Mucosa of rectum (tissue), 2 donors: ENCODE data around the gene TPP1.

ENCODE experiments used
- H3K27ac ChIP-seq, 2 donors: one replicate each; pipeline ENCODE4 v1.7.0; 2013; ENCODE audit warnings: inconsistent platforms in 2 of 2, low read depth in 2 of 2, low read length in 2 of 2
- H3K27me3 ChIP-seq, 2 donors: one replicate each; pipeline ENCODE4 v1.7.0; 2013; ENCODE audit warnings: low read length in 2 of 2; ENCODE audit not compliant: control insufficient read depth in 2 of 2, insufficient read depth in 2 of 2
- H3K36me3 ChIP-seq, 2 donors: one replicate each; pipeline ENCODE4 v1.7.0; 2013; ENCODE audit warnings: low read length in 2 of 2; ENCODE audit not compliant: control insufficient read depth in 2 of 2, insufficient read depth in 2 of 2
- H3K4me1 ChIP-seq, 2 donors: one replicate each; pipeline ENCODE4 v1.7.0; 2013; ENCODE audit warnings: low read length in 2 of 2, mild to moderate bottlenecking in 1 of 2; ENCODE audit not compliant: control insufficient read depth in 2 of 2, insufficient read depth in 2 of 2
- H3K4me3 ChIP-seq, 2 donors: one replicate each; pipeline ENCODE4 v1.7.0; 2013; ENCODE audit warnings: low read length in 2 of 2
- H3K9ac ChIP-seq, 2 donors: one replicate each; pipeline ENCODE4 v1.7.0; 2013; ENCODE audit warnings: low read length in 2 of 2, low read depth in 1 of 2, mild to moderate bottlenecking in 1 of 2
- H3K9me3 ChIP-seq, 2 donors: one replicate each; pipeline ENCODE4 v1.7.0; 2013; ENCODE audit warnings: low read length in 2 of 2; ENCODE audit not compliant: control insufficient read depth in 2 of 2
- donor health status: healthy.
- donor health status: Normal muscosa, but diverticular disease.

TPP1 gene

DNA sequence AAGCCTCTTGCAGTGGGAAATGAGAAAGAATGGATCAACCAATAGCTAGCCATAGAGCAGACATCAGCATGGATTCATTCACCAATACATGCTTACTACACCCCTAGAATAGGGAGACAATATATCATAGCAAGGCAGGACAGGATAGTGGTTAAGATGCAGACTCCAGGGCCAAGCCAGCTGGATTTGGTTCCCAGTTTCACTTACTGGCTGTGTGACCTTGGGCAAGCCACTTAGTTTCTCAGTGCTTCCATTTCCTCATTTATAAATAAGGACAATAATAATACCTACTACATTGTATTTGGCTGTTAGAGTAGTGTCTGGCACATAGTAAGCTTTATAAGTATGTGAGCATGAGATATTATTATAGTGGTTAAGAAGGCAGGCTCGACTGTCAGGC is 29.3 kb upstream of the TPP1 start:
- Histone ChIP-seq H3K9me3 (no peaks in the 10 kb centered on the region), H3K27ac (no peak overlapping the region), H3K27me3 (peaks cover 0 to 4% of the 10 kb centered on the region in 2 donors), H3K4me3 (no peak overlapping the region), H3K36me3 (no peaks in the 10 kb centered on the region), H3K4me1 (peaks cover 20 to 22% of the 10 kb centered on the region in 2 donors), H3K9ac (no peak overlapping the region)

DNA sequence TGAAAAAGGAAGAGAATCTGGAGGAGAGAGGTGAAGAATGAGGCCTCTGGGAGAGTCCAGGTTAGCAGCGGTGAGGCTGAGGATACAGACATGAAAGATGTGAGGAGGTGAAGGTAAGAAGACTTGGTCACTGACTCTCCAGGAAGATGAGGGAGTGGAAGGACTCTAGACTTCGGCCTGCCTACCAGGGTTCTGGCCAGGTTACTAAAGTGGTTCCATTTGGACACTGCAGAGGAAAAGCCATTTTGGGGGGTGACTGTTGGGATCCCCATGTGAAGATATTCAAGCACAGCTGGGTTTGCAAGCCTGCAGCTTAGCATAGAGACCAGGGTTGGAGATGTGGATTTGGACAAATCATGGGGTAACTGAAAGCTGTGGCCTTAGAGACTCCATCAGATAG is 28.6 kb upstream of the TPP1 start:
- Histone ChIP-seq H3K36me3 (no peaks in the 10 kb centered on the region), H3K27ac (peak overlapping the region; percentile 59 to 78), H3K4me3 (no peak overlapping the region), H3K9ac (no peak overlapping the region), H3K4me1 (peaks cover 20 to 22% of the 10 kb centered on the region in 2 donors), H3K9me3 (no peaks in the 10 kb centered on the region), H3K27me3 (peaks cover 0 to 4% of the 10 kb centered on the region in 2 donors)

DNA sequence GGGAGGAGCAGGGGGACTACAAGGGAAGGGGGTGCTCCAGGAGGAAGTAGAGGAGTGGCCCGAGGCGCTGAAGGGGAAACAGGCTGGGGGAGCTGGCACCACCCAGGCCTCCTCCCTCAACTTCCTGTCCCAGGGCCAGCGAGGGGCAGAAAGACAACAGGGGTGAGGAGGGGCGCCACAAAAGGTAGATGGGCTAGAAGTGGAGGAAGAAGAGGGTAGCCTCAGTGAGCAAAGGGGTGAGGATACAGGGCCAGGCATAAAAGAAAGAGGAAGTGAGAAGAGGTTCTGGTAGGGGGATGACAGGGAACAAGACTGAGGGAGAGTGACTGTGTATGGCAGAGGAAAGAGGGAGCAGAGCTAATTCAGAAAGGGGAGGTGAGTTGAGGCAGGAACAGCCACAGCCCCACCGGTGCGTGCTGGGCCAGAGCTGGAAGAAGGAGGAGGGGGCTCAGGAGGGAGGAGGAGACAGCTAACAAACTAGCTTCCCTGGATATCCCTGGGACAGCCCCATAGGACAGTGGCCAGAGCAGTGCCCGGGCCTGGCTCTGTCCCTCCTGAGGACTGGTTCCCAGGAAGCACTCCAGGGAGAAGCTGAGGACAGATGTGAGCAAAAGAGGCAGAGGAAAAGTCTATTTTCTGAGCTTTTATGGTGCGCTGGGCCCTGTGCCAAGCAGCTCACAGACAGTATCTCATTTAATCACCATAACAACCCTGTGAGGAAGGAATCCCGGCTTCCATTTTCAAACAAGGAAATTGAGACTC is 27.9 kb upstream of the TPP1 start:
- Histone ChIP-seq H3K4me1 (peaks cover 18 to 20% of the 10 kb centered on the region in 2 donors), H3K36me3 (no peaks in the 10 kb centered on the region), H3K9me3 (no peaks in the 10 kb centered on the region), H3K27ac (peak overlapping the region; percentile 59 to 78), H3K4me3 (no peak overlapping the region), H3K27me3 (peaks cover 0 to 4% of the 10 kb centered on the region in 2 donors), H3K9ac (peak overlapping the region in 1 of 2 donors; percentile 26)

DNA sequence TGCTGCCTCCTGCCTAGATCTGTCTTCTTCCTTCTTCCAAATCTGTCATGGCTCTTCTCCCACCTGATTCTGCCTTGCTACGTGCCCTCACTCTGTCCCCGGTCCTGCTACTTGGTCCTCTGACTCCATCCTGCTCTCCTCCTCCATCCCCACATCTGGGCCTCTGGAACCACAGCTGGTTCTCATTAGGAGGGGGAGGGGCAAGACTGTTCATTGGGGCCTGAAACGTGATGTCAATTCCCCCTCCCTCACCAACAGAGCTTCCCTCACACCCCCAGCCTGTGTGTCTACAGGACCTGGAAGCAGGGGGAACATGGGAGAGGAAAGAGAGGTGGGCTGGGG is 27.3 kb upstream of the TPP1 start:
- H3K27me3 ChIP-seq: peaks cover 0 to 4% of the 10 kb centered on the region in 2 donors
- H3K4me1 ChIP-seq: peaks cover 18 to 20% of the 10 kb centered on the region in 2 donors
- peak overlapping the region in 1 of 2 donors; percentile 34 for H3K4me3 ChIP-seq
- no peaks in the 10 kb centered on the region for H3K36me3 ChIP-seq
- peak overlapping the region; percentile 59 to 78 for H3K27ac ChIP-seq
- H3K9me3 ChIP-seq: no peaks in the 10 kb centered on the region
- no peak overlapping the region for H3K9ac ChIP-seq

DNA sequence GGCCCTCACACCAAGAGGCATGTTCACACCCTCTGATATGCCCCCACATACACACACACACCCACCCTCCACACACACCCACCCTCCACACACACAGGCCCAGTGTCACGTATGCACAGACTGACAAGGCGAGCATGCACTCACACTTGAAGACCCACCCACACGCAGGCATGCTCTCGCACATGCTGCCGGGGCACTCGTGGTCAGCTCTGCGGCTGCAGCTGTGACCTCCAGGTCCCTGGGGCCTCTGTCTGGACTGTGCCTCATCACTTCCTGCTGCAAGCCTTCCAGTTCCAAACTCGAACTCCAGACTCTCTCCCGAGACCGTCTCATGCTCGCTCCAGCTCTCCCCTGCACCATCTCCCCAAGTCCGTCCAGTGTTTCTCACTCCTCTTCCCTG is 26.8 kb upstream of the TPP1 start:
- H3K9ac ChIP-seq: no peak overlapping the region
- H3K36me3 ChIP-seq: no peaks in the 10 kb centered on the region
- H3K4me1 ChIP-seq: peaks cover 18 to 20% of the 10 kb centered on the region in 2 donors
- no peaks in the 10 kb centered on the region for H3K9me3 ChIP-seq
- H3K27me3 ChIP-seq: peaks cover 0 to 4% of the 10 kb centered on the region in 2 donors
- peak overlapping the region in 1 of 2 donors; percentile 78 for H3K27ac ChIP-seq
- peak overlapping the region in 1 of 2 donors; percentile 34 for H3K4me3 ChIP-seq

DNA sequence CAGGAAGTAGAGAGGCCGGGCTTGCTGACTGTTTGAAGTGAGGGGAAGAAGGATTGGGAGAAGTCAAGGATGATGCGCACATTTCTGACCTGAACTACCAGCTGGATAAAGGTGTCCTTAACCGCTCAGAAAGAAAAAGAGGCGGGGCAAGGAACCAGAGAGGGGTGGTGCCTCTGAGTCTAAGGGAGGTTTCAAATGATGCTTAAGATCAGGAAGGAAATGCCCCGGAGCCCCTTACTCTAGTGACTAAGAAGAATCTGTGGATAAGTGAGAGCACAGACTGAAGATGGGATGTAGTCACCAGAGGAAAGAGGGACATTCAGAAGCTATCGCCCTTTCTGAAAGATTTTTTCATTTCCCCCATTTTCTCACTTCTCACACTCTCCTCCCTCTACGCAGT is 23.7 kb upstream of the TPP1 start:
- Histone ChIP-seq H3K9ac (no peak overlapping the region), H3K27ac (no peak overlapping the region), H3K27me3 (no peaks in the 10 kb centered on the region), H3K4me3 (no peak overlapping the region), H3K9me3 (no peaks in the 10 kb centered on the region), H3K4me1 (peaks cover 20 to 22% of the 10 kb centered on the region in 2 donors), H3K36me3 (no peaks in the 10 kb centered on the region)

DNA sequence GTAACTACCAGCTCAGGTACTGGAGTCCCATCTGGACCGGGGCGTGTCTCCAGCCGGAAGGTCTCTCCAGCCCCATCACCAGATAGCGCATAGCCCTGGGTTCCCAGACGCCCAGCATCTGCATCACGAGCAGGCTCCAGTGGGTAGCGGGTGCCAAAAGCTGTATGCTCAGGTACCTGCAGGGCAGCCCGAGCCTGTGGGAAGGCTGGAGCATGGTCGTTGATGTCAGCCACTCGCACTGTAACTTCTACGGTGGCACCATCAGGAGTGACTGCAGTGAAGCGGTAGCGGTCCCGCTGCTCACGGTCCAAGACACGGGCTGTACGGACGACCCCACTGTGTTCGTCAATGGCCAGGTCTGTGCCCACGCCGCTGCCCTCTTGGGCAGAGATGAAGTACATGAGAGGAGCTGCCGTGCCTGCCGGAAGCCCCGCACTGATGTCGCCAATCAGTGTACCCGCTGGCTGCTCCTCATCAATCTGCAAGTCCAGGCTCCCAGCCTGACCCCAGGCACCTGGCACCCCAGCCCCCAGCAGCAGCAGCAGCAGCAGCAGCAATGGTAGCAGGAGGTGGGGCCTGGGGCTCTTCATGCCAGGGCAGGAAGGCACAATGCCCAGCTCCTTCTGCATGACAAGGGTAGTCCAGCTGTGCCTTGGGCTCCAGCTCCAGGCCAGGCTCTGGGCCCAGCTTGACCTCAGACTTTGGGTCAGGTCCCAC is 21.9 kb upstream of the TPP1 start:
- Histone ChIP-seq H3K4me1 (peaks cover 2 to 12% of the 10 kb centered on the region in 2 donors), H3K36me3 (no peaks in the 10 kb centered on the region), H3K9ac (no peak overlapping the region), H3K9me3 (no peaks in the 10 kb centered on the region), H3K27me3 (no peaks in the 10 kb centered on the region), H3K4me3 (no peak overlapping the region), H3K27ac (no peak overlapping the region)

DNA sequence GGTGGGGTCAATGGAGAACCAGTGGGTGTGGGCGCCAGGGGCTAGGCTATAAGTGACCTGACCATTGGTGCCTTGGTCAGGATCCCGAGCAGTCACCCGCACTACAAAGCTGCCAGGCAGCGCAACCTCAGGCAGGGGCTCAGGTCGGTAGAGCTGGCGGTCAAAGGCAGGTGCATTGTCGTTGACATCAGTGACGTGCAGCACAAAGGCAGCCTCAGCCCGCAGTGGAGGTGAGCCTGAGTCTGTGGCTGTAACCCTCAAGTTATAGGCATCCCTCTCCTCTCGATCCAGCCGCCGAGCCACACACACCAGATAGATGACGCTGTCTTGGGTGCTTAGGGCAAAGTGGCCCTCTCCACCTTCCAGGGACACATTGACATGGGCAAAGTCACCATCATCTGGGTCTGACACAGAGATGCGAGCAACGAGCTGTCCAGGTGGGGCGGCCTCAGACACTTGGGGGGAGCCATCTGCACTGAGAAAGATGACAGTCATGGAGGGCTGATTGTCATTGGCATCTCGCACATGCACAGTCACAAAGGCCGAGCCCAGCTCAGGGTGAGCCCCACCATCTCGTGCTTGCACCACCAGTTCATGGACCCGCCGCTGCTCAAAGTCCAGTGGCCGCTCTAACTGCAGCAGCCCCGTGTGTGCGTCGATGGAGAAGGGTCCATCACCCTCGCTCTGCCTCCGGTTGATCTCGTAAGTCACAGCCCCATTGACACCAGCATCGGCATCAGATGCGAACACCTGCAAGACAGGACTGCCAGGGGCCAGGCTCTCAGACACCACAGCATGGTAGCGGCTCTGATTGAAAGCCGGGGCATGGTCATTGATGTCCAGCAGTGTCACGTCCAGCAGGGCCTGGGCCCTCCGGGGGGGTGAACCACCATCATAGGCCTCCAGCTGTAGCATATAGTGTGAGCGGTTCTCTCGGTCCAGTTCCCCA is 21.1 kb upstream of the TPP1 start:
- Histone ChIP-seq H3K4me3 (no peak overlapping the region), H3K27me3 (no peaks in the 10 kb centered on the region), H3K9ac (no peak overlapping the region), H3K27ac (no peak overlapping the region), H3K36me3 (no peaks in the 10 kb centered on the region), H3K9me3 (no peaks in the 10 kb centered on the region), H3K4me1 (peaks cover 7 to 13% of the 10 kb centered on the region in 2 donors)

DNA sequence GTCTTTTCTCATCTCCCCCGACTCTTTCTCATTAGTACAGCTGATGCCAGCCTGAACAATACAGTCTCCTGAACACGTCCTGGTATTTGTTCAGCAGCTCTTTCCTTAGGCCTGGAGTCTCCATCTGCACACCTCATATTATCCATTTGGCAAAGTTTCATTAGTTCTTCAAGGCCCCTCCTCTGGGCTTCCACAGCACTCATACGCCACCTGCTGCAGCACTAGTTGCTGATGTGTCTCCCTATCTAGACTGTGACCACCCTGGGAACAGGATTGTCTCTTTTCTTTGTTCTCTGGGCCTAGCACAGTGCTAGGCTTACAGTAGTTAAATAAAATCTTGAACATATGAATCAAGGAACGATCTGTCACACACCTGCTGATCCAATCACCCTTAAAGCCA is 19.2 kb upstream of the TPP1 start:
- Histone ChIP-seq H3K27ac (no peak overlapping the region), H3K27me3 (no peaks in the 10 kb centered on the region), H3K4me1 (peaks cover 14 to 19% of the 10 kb centered on the region in 2 donors), H3K4me3 (no peak overlapping the region), H3K9ac (no peak overlapping the region), H3K36me3 (no peaks in the 10 kb centered on the region), H3K9me3 (no peaks in the 10 kb centered on the region)
